ENCODE results near the gene PLXNA2.

PLXNA2 gene

GRCh38 chr1:208047975-208048374 lies 196.2 kb downstream of the PLXNA2 start:
- peak overlapping the region; percentile 66 for H3K27ac ChIP-seq
- DNase-seq (ENCODE audit: low spot score): no peak
- POLR2A ChIA-PET (ENCODE audit: low non-redundant PET): no interaction called here
- TF ChIP-seq CTCF (conservative IDR thresholded peaks at IDR 0.05; ENCODE audit: low read depth): no peak
- CTCF ChIA-PET: interaction anchor here (0.7 to 1.2 kb wide), 4 partner anchors 21 to 205 kb away, joined by 3 to 5 read pairs (median 4); no protein-coding TSS in a partner anchor

GRCh38 chr1:208047476-208047934 lies 196.7 kb downstream of the PLXNA2 start:
- no peak for DNase-seq (ENCODE audit: low spot score)
- POLR2A ChIA-PET (ENCODE audit: low non-redundant PET): no interaction called here
- H3K27ac ChIP-seq: peak overlapping the region; percentile 66
- CTCF ChIA-PET: interaction anchor here (0.7 to 1.2 kb wide), 3 partner anchors 22 to 205 kb away, joined by 4 to 5 read pairs (median 4); no protein-coding TSS in a partner anchor
- TF ChIP-seq CTCF (conservative IDR thresholded peaks at IDR 0.05; ENCODE audit: low read depth): no peak

- ChIA-PET CTCF (interaction anchor here (0.6 to 0.7 kb wide), 2 partner anchors 188 to 1195 kb away, joined by 3 to 4 read pairs; no protein-coding TSS in a partner anchor), POLR2A (ENCODE audit: low non-redundant PET) (no interaction called here)
- no peak for DNase-seq (ENCODE audit: low spot score)
- TF ChIP-seq CTCF (conservative IDR thresholded peaks at IDR 0.05; ENCODE audit: low read depth): no peak
- no peak overlapping the region for H3K27ac ChIP-seq
These were observed 198.5 kb downstream of the PLXNA2 start for GRCh38 chr1:208045463-208046260.

GRCh38 chr1:208044589-208045462 lies 199.4 kb downstream of the PLXNA2 start:
- ChIA-PET POLR2A (ENCODE audit: low non-redundant PET) (no interaction called here), CTCF (interaction anchor here (0.6 to 0.7 kb wide), 3 partner anchors 13 to 188 kb away, joined by 3 to 4 read pairs (median 4); no protein-coding TSS in a partner anchor)
- DNase-seq (ENCODE audit: low spot score): no peak
- H3K27ac ChIP-seq: no peak overlapping the region
- no peak for TF ChIP-seq CTCF (conservative IDR thresholded peaks at IDR 0.05; ENCODE audit: low read depth)

- peak overlapping the region; percentile 3; the same call in 1 of the 2 replicates for H3K27ac ChIP-seq
- ChIA-PET CTCF (interaction anchor here (0.9 kb wide), 1 partner anchor 199 kb away, joined by 4 read pairs; no protein-coding TSS in a partner anchor), POLR2A (ENCODE audit: low non-redundant PET) (no interaction called here)
- no peak for DNase-seq (ENCODE audit: low spot score)
- no peak for TF ChIP-seq CTCF (conservative IDR thresholded peaks at IDR 0.05; ENCODE audit: low read depth)
These were observed 200.4 kb downstream of the PLXNA2 start for GRCh38 chr1:208043691-208044181.

GRCh38 chr1:208042868-208043267 lies 201.3 kb downstream of the PLXNA2 start:
- TF ChIP-seq CTCF (conservative IDR thresholded peaks at IDR 0.05; ENCODE audit: low read depth): no peak
- CTCF ChIA-PET: no interaction called here
- POLR2A ChIA-PET (ENCODE audit: low non-redundant PET): no interaction called here
- no peak for DNase-seq (ENCODE audit: low spot score)
- no peak overlapping the region for H3K27ac ChIP-seq

All from RWPE1 (cell line).